ENCODE measurements around the gene XCR1.

Gene XCR1

DNA sequence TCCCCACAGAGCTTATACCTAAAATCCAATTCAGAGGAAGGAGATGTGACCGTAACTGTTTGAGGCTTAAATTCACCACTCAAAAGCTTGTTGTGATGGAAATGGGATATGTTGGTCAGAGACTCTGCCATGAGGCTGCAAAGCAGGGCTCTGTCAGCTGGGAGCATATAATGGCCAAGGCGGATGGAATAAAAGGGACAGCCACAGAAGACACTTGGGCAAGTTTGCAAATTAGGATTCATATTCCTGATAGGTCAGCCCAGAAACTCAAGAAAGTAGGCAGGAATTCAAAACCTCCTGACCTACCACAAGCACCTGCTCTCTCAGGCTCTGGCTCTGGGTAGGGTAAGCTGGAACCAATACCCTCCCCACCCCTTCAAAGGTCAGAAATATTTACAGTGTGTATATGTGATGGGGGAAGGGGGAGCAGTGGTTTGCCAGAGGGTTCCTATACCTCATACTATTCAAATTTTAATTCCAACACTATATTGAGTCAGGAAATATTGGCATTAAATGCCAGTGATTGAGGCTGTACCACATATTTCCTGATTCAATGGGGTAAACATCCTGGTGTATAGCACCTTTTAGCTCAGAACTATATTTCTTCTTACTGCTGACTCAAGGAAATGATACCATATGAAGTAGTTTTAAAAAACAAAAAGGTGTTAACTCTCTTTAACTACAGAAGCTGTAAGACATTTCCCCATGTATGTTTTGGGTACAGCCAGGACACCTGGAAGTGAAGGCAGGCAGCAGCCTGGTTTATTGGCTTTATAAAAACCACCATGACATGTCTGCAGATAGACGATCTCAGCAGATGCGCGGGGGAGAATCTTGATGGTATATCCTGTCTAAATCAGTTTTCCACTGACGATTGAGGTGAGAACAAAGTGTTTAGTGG is 50.8 kb downstream of the XCR1 start:
- no peak overlapping the region for H3K4me3 ChIP-seq (ENCODE audit: low read depth, low read length)
- TF ChIP-seq, protein P1, sequence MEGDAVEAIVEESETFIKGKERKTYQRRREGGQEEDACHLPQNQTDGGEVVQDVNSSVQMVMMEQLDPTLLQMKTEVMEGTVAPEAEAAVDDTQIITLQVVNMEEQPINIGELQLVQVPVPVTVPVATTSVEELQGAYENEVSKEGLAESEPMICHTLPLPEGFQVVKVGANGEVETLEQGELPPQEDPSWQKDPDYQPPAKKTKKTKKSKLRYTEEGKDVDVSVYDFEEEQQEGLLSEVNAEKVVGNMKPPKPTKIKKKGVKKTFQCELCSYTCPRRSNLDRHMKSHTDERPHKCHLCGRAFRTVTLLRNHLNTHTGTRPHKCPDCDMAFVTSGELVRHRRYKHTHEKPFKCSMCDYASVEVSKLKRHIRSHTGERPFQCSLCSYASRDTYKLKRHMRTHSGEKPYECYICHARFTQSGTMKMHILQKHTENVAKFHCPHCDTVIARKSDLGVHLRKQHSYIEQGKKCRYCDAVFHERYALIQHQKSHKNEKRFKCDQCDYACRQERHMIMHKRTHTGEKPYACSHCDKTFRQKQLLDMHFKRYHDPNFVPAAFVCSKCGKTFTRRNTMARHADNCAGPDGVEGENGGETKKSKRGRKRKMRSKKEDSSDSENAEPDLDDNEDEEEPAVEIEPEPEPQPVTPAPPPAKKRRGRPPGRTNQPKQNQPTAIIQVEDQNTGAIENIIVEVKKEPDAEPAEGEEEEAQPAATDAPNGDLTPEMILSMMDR (IDR thresholded peaks at IDR 0.05; ENCODE audit: insufficient read depth, low read depth, low read length, missing control alignments): no peak
- DNase-seq (ENCODE audit: low read depth): no peak

DNA sequence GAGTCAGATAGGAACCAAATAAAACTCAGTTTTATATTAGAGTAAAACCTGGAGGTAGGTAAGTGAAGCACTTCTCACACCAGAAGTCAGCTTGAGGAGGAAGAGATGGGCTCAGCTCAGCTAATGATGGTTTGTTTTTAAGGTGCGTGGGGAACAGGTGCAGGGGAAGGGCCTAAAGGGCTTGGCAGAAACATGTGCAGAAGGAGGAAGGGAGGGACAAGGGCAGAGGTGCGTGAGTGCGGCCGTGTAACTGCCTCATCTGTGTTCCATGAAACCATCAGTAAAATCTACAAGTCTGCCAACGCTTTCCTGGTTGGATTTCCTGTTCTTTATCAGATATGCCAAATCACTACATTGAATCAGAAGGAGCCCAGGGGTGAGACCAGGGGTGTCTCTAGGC is 51.6 kb downstream of the XCR1 start:
- DNase-seq (ENCODE audit: low read depth): no peak
- no peak overlapping the region for H3K4me3 ChIP-seq (ENCODE audit: low read depth, low read length)
- TF ChIP-seq, protein P1 (IDR thresholded peaks at IDR 0.05; ENCODE audit: insufficient read depth, low read depth, low read length, missing control alignments): no peak

DNA sequence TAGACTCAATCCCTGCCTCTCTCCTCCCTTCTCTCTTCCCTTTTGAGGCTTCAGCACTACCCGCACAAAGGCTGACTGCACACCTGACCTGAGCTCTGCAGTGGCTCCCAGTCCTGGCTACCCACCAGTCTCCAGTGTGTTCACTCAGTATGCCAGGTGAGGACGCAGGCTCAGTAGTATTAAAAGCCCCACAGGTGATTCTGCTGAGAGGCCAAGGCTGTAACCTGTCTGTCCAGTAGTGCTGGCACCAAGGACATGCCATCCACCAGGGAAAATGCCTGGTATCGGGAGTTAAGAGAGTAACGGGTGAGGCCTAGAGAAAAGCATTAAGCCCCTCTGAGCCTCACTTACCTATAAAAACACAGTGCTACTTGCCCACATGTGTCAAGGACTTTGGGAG is 52.6 kb downstream of the XCR1 start:
- H3K4me3 ChIP-seq (ENCODE audit: low read depth, low read length): no peak overlapping the region
- no peak for DNase-seq (ENCODE audit: low read depth)
- TF ChIP-seq, protein P1 (IDR thresholded peaks at IDR 0.05; ENCODE audit: insufficient read depth, low read depth, low read length, missing control alignments): no peak

DNA sequence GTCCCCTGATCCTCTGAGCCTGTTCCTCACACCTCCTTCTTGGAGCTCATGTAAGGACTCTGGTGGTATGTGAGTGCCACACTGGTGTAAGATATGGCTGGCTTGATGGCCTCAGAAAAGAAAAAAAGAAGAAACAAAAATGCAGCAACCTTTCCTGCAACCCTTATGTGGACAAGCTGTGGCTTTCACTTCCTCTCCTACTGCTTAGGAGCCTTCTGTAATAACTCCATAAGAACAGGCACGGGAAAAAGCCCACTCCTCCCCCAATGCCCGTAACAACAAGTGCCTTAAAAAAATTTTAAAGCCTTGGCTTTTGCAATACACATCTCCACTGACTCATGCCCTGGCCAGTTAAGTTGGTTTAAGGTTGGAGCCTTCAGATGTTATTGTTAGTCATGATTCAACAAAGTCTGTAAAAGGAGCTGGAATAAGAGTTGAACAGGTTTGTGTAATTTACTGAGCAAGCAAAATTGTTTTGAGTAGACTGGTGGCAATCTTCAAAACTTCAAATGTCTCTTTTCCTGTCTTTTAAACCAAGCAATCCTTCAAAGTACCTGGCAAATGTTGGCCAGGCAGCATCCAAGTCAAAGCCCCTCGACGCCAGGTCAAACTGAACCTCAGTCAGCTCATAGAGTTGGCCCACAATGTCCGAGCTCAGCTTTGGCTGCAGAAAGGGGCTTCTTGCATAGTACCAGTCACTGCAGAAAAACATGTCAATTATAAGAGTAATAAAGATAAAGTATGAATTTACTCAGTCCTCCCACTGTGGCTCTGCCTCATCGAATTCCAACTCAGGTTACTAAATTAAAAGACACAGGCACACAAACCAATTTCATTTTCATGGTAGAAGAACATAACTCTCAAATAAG is 54.5 kb downstream of the XCR1 start:
- TF ChIP-seq, protein P1 (IDR thresholded peaks at IDR 0.05; ENCODE audit: insufficient read depth, low read depth, low read length, missing control alignments): no peak
- DNase-seq (ENCODE audit: low read depth): peak; percentile 19
- no peak overlapping the region for H3K4me3 ChIP-seq (ENCODE audit: low read depth, low read length)

DNA sequence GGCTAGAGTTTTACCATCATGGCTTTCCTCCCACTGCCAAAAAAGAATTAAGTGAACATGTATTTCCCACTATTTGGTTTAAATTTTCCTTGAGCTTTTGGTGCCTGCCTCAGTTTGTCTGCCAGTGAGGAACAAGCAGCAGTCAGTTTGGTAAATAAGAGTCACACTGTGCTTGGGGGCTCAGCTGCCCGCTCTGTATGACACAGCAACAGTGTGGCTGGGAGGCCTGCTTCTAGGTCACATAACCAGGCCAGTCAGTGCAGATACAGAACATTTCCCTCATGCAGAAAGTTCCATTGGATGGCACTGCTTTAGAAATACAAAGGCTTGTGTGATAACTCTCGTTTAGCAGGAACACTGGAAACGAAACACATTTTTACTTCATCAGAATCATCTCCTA is 57.3 kb downstream of the XCR1 start:
- DNase-seq (ENCODE audit: low read depth): no peak
- TF ChIP-seq, protein P1 (IDR thresholded peaks at IDR 0.05; ENCODE audit: insufficient read depth, low read depth, low read length, missing control alignments): no peak
- no peak overlapping the region for H3K4me3 ChIP-seq (ENCODE audit: low read depth, low read length)

DNA sequence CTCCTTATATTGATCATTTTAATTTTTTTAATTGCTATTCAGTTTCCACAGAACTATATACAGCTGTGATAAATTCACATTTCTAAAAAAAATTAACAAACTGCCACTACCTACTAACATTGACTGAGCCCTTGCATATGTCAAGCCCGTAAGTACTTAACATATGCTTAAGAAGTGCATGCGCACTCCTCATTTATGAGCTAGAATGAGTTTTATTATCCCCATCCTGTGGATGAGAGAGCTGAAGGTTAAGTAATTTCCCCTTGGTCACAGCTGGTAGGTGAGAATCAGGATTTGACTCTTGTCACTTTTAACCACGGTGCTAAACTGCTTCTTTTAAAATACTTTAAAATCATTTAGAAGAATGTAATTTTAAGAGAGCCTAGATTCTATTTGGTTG is 58.2 kb downstream of the XCR1 start:
- TF ChIP-seq, protein P1 (IDR thresholded peaks at IDR 0.05; ENCODE audit: insufficient read depth, low read depth, low read length, missing control alignments): no peak
- no peak for DNase-seq (ENCODE audit: low read depth)
- H3K4me3 ChIP-seq (ENCODE audit: low read depth, low read length): no peak overlapping the region
